GM13976 (cell line): ENCODE data around the gene ACO2.

Source experiments
- DNase-seq: peaks from one replicate; pipeline ENCODE4 v3.0.0; 2012; ENCODE audit warnings: low spot score
- in situ Hi-C: fragments of 300-500 bp; cut with MboI; formaldehyde crosslinking; loops from one replicate; pipeline ENCODE4 v1.12.0; 2022; ENCODE audit warnings: low sequenced_read_pairs, mixed read lengths, inconsistent platforms; ENCODE audit not compliant: unreplicated experiment
- TF ChIP-seq, protein P1 (sequence below): IDR thresholded peaks from 2 replicates; pipeline ENCODE4 v1.5.1; 2012; ENCODE audit warnings: borderline replicate concordance, mild to moderate bottlenecking; ENCODE audit not compliant: insufficient read depth; ENCODE audit errors: extremely low read depth, missing control alignments, control extremely low read depth

The ACO2 gene

DNA sequence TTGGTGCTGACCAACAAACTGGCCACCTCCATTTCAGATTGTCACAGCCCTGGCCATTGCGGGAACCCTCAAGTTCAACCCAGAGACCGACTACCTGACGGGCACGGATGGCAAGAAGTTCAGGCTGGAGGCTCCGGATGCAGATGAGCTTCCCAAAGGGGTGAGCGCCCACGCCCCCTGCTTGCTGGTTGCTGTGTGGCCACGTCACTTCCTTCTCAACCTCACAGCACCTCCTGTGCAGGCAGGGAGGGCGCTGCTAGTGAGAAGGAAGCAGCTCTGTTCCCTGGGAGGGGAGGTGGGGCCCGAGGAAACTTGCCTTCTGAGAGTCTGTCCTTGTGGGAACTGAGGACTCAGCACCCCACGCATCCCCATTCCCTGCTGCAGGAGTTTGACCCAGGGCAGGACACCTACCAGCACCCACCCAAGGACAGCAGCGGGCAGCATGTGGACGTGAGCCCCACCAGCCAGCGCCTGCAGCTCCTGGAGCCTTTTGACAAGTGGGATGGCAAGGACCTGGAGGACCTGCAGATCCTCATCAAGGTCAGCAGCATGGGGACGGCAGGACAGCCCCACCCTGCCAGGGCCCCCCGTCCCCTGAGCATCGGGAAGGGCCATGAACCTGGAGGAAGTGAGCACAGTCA, 56.0 kb downstream of the ACO2 start:
- in situ Hi-C loops: no loop called here
- TF ChIP-seq, protein P1, sequence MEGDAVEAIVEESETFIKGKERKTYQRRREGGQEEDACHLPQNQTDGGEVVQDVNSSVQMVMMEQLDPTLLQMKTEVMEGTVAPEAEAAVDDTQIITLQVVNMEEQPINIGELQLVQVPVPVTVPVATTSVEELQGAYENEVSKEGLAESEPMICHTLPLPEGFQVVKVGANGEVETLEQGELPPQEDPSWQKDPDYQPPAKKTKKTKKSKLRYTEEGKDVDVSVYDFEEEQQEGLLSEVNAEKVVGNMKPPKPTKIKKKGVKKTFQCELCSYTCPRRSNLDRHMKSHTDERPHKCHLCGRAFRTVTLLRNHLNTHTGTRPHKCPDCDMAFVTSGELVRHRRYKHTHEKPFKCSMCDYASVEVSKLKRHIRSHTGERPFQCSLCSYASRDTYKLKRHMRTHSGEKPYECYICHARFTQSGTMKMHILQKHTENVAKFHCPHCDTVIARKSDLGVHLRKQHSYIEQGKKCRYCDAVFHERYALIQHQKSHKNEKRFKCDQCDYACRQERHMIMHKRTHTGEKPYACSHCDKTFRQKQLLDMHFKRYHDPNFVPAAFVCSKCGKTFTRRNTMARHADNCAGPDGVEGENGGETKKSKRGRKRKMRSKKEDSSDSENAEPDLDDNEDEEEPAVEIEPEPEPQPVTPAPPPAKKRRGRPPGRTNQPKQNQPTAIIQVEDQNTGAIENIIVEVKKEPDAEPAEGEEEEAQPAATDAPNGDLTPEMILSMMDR: no peak
- peak; percentile 76 for DNase-seq

DNA sequence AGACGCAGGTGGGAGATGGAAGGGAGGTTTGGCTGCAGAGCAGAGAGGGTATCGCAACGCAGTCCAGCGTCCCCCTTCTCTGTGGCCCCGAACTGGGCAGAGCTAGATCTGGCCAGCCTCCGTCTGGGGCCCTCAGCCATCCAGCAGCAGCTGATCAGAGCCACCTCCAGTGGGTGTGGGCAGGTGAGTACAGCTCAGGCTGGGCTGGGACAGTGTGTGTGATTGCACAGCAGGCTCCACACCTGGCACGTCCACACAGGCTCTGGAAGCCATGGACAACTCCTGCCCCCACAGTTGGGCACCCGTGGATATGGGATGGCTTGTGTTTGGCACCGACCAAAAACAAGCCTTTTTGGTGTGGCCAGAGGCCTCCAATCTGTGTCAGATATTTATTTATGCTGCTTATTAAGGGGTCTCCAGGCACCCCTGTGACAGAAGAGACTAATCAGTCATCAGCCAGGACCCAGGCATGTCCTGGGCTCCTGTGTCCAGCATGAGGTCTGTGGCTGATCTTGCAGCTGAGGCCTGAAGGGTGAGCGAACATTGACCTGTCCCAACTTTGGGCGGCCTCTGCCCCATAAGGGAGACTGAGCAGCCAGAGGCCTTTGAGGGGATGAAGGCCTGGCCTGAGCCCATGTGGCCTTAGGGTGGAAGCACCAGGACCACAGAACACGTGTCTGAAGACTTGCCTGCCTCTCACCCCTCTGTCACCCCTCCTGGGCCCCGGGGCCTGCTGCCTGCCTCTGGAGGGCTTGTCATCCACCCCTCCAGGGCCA, 56.7 kb downstream of the ACO2 start:
- TF ChIP-seq, protein P1: no peak
- in situ Hi-C loops: no loop called here
- DNase-seq: no peak

DNA sequence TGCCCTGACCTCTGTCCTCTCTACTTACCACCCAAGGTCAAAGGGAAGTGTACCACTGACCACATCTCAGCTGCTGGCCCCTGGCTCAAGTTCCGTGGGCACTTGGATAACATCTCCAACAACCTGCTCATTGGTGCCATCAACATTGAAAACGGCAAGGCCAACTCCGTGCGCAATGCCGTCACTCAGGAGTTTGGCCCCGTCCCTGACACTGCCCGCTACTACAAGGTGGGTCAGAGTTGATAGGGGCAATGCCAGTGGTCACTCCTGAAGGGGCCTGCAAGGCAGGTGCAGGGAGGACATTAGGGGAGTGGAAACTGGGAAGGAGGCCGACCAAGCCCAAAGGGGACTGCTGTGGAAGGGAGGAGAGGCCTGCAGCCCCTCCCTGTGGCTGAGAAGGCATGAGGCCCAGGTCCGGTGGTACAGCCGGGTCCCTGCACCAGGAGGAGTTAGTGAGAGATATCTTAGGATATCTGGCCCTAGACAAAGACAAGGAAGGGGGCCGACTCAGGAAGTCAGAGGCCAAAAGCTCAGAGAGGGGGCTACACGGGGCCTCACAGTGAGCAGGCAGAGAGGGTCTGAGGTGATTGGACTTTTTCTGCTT, 57.4 kb downstream of the ACO2 start:
- no peak for DNase-seq
- TF ChIP-seq, protein P1: no peak
- in situ Hi-C loops: no loop called here

- in situ Hi-C loops: no loop called here
- TF ChIP-seq, protein P1: peak; percentile 70
- peak; percentile 84 for DNase-seq
Observed at GRCh38 chr22:41526830-41527799, 58.2 kb downstream of the ACO2 start.

GRCh38 chr22:41528132-41528766, 59.3 kb downstream of the ACO2 start:
- TF ChIP-seq, protein P1: no peak
- no peak for DNase-seq
- in situ Hi-C loops: no loop called here
